H9 (cell line): ENCODE results near the gene KIZ. TPM values are rescaled to one million over a fixed set of nuclear protein-coding genes. Genes with fewer than 3 reads are reported as not detected.

ENCODE experiments used
- DNase-seq: peaks from one replicate; pipeline ENCODE4 v3.0.0-alpha.2; 2017
- H2AFZ ChIP-seq: one replicate; pipeline ENCODE4 v1.6.1; 2013; ENCODE audit warnings: mild to moderate bottlenecking, low read length, control low read depth, moderate library complexity
- H2AK5ac ChIP-seq: 2 replicates; pipeline ENCODE4 v1.6.1; 2013; ENCODE audit warnings: low read length, control low read depth, mixed read lengths; ENCODE audit not compliant: insufficient read length
- H2BK120ac ChIP-seq: one replicate; pipeline ENCODE4 v1.6.1; 2013; ENCODE audit warnings: low read depth, mild to moderate bottlenecking, low read length, control low read depth, inconsistent platforms; ENCODE audit not compliant: poor library complexity, severe bottlenecking
- H2BK12ac ChIP-seq: 2 replicates; pipeline ENCODE4 v1.6.1; 2013; ENCODE audit warnings: low read length, control low read depth, mixed read lengths, low read depth; ENCODE audit not compliant: insufficient read length
- H2BK15ac ChIP-seq: 2 replicates; pipeline ENCODE4 v1.6.1; 2013; ENCODE audit warnings: low read depth, low read length, control low read depth
- H2BK20ac ChIP-seq: one replicate; pipeline ENCODE4 v1.6.1; 2013; ENCODE audit warnings: low read depth, mild to moderate bottlenecking, low read length, control low read depth, inconsistent platforms; ENCODE audit not compliant: poor library complexity, severe bottlenecking
- H2BK5ac ChIP-seq: 2 replicates; pipeline ENCODE4 v1.6.1; 2013; ENCODE audit warnings: low read length, control low read depth, mixed read lengths; ENCODE audit not compliant: insufficient read length
- H3K14ac ChIP-seq: 2 replicates; pipeline ENCODE4 v1.6.1; 2013; ENCODE audit warnings: low read length, control low read depth; ENCODE audit not compliant: insufficient read depth
- H3K18ac ChIP-seq: 2 replicates; pipeline ENCODE4 v1.6.1; 2013; ENCODE audit warnings: low read depth, mild to moderate bottlenecking, mixed read lengths, low read length, control low read depth; ENCODE audit not compliant: insufficient read length
- H3K23ac ChIP-seq: 2 replicates; pipeline ENCODE4 v1.6.1; 2013; ENCODE audit warnings: low read length, control low read depth, mixed read lengths, low read depth; ENCODE audit not compliant: insufficient read length
- H3K23me2 ChIP-seq: 2 replicates; pipeline ENCODE4 v1.6.1; 2013; ENCODE audit warnings: low read depth, mild to moderate bottlenecking, mixed read lengths, low read length, control low read depth; ENCODE audit not compliant: insufficient read length, poor library complexity, severe bottlenecking
- H3K27ac ChIP-seq: 2 replicates; pipeline ENCODE4 v1.5.1; 2013; ENCODE audit warnings: low read length, control low read depth, mixed read lengths, low read depth; ENCODE audit not compliant: insufficient read length
- H3K27me3 ChIP-seq: 2 replicates; pipeline ENCODE4 v1.6.1; 2013; ENCODE audit warnings: low read length, control low read depth, inconsistent platforms; ENCODE audit not compliant: insufficient read depth
- H3K4ac ChIP-seq: 2 replicates; pipeline ENCODE4 v1.6.1; 2013; ENCODE audit warnings: low read depth, mild to moderate bottlenecking, control low read depth, inconsistent platforms, low read length, moderate library complexity
- H3K4me1 ChIP-seq: 2 replicates; pipeline ENCODE4 v1.6.1; 2013; ENCODE audit warnings: low read length, control low read depth, inconsistent platforms; ENCODE audit not compliant: insufficient read depth
- H3K4me2 ChIP-seq: 2 replicates; pipeline ENCODE4 v1.6.1; 2013; ENCODE audit warnings: low read length, control low read depth, mixed read lengths; ENCODE audit not compliant: insufficient read length, insufficient read depth
- H3K56ac ChIP-seq: 2 replicates; pipeline ENCODE4 v1.6.1; 2013; ENCODE audit warnings: low read depth, mild to moderate bottlenecking, mixed read lengths, low read length, control low read depth; ENCODE audit not compliant: insufficient read length
- H3K79me1 ChIP-seq: 2 replicates; pipeline ENCODE4 v1.6.1; 2013; ENCODE audit warnings: low read depth, mild to moderate bottlenecking, moderate library complexity, low read length, control low read depth, inconsistent platforms; ENCODE audit not compliant: insufficient read depth, poor library complexity, severe bottlenecking
- H3K79me2 ChIP-seq: 2 replicates; pipeline ENCODE4 v1.6.1; 2013; ENCODE audit warnings: low read length, control low read depth, inconsistent platforms; ENCODE audit not compliant: insufficient read depth
- H3K9ac ChIP-seq: 2 replicates; pipeline ENCODE4 v1.6.1; 2013; ENCODE audit warnings: low read length, control low read depth, mixed read lengths; ENCODE audit not compliant: insufficient read length; ENCODE audit errors: extremely low read depth
- H3K9me3 ChIP-seq: one replicate; pipeline ENCODE4 v1.6.1; 2013; ENCODE audit warnings: low read depth, low read length, inconsistent platforms; ENCODE audit not compliant: control insufficient read depth
- H3T11ph ChIP-seq: one replicate; pipeline ENCODE4 v1.6.1; 2013; ENCODE audit warnings: mild to moderate bottlenecking, low read length, control low read depth, inconsistent platforms
- H4K20me1 ChIP-seq: one replicate; pipeline ENCODE4 v1.6.1; 2013; ENCODE audit not compliant: control insufficient read depth, insufficient read length, insufficient read depth
- H4K5ac ChIP-seq: 2 replicates; pipeline ENCODE4 v1.6.1; 2013; ENCODE audit warnings: low read depth, mild to moderate bottlenecking, mixed read lengths, low read length, control low read depth; ENCODE audit not compliant: insufficient read length
- H4K8ac ChIP-seq: replicated peaks from 2 replicates; pipeline ENCODE4 v1.6.1; 2013; ENCODE audit warnings: low read length, control low read depth, mixed read lengths, low read depth; ENCODE audit not compliant: insufficient read length
- H4K91ac ChIP-seq: 2 replicates; pipeline ENCODE4 v1.6.1; 2013; ENCODE audit warnings: low read depth, mild to moderate bottlenecking, moderate library complexity, mixed read lengths, low read length, control low read depth; ENCODE audit not compliant: insufficient read length
- H3K27ac Mint-ChIP-seq, 3 experiments: 2 replicates in 2 of 3; 3 replicates in 1 of 3; pipeline ENCODE4 v1.8.0; 2020 to 2021; ENCODE audit warnings: mixed read lengths in 3 of 3, mild to moderate bottlenecking in 1 of 3, moderate library complexity in 1 of 3
- H3K27me3 Mint-ChIP-seq: 2 replicates; pipeline ENCODE4 v1.8.0; 2021; ENCODE audit warnings: low read depth, mild to moderate bottlenecking, moderate library complexity, mixed read lengths
- H3K36me3 Mint-ChIP-seq, 3 experiments: 2 replicates in 2 of 3; 3 replicates in 1 of 3; pipeline ENCODE4 v1.8.0; 2020 to 2021; ENCODE audit warnings: low read depth in 3 of 3, mixed read lengths in 3 of 3; ENCODE audit not compliant: insufficient read depth in 1 of 3
- H3K4me1 Mint-ChIP-seq, 2 experiments: 2 replicates each; pipeline ENCODE4 v1.8.0; 2020; ENCODE audit warnings: mixed read lengths in 2 of 2
- H3K4me3 Mint-ChIP-seq, 2 experiments: 2 replicates in 1 of 2; 3 replicates in 1 of 2; pipeline ENCODE4 v1.8.0; 2020 to 2021; ENCODE audit warnings: mild to moderate bottlenecking in 2 of 2, mixed read lengths in 2 of 2, moderate library complexity in 1 of 2
- H3K9me3 Mint-ChIP-seq, 2 experiments: 2 replicates in 1 of 2; 3 replicates in 1 of 2; pipeline ENCODE4 v1.8.0; 2020; ENCODE audit warnings: mild to moderate bottlenecking in 2 of 2, mixed read lengths in 2 of 2, moderate library complexity in 1 of 2
- WGBS: extraction: QIAGEN DNeasy Blood & Tissue Kit; methylation state at CpG from one replicate; pipeline ENCODE4 v1.1.7; 2013; ENCODE audit warnings: missing lambda C conversion rate, low lambda C conversion rate, mixed read lengths; ENCODE audit not compliant: insufficient read length; ENCODE audit errors: extremely low coverage; 5-methylcytosine and 5-hydroxymethylcytosine counted together
- total RNA-seq: library from RNA; stranded (reverse); gene quantifications from 2 replicates; pipeline ENCODE4 v1.2.1, GENCODE V29; 2021
- TF ChIP-seq, protein P1 (sequence below): fragments of 200-600 bp; sonication (generic); conservative IDR thresholded peaks from 3 replicates; pipeline ENCODE4 v1.8.0; 2021; ENCODE audit warnings: antibody characterized with exemption, mild to moderate bottlenecking

Gene KIZ
- total RNA-seq, 1 experiment from 2014 or later: 29.3 TPM

GRCh38 chr20:21149344-21149743 lies 23.5 kb downstream of the KIZ start:
- Histone ChIP-seq H4K8ac (no peak overlapping the region), H3K27me3 (no peaks in the 10 kb centered on the region), H3K79me2 (no peaks in the 10 kb centered on the region), H3K4me1 (no peaks in the 10 kb centered on the region), H2AK5ac (no peak overlapping the region), H3K4ac (no peak overlapping the region), H4K5ac (no peak overlapping the region), H2AFZ (no peak overlapping the region), H3K9me3 (no peaks in the 10 kb centered on the region), H3K18ac (no peak overlapping the region), H3K9ac (no peak overlapping the region), H3K23me2 (no peaks in the 10 kb centered on the region), H3K14ac (no peak overlapping the region), H3K56ac (no peak overlapping the region), H3K4me2 (no peak overlapping the region), H3K27ac (no peak overlapping the region), H4K91ac (no peak overlapping the region), H3K79me1 (no peaks in the 10 kb centered on the region), H2BK12ac (no peak overlapping the region), H3T11ph (no peak overlapping the region), H4K20me1 (peaks cover 3% of the 10 kb centered on the region), H2BK15ac (no peak overlapping the region), H2BK20ac (no peak overlapping the region), H3K23ac (no peak overlapping the region), H2BK120ac (no peak overlapping the region), H2BK5ac (no peak overlapping the region)
- DNase-seq: peak; percentile 37
- TF ChIP-seq, protein P1, sequence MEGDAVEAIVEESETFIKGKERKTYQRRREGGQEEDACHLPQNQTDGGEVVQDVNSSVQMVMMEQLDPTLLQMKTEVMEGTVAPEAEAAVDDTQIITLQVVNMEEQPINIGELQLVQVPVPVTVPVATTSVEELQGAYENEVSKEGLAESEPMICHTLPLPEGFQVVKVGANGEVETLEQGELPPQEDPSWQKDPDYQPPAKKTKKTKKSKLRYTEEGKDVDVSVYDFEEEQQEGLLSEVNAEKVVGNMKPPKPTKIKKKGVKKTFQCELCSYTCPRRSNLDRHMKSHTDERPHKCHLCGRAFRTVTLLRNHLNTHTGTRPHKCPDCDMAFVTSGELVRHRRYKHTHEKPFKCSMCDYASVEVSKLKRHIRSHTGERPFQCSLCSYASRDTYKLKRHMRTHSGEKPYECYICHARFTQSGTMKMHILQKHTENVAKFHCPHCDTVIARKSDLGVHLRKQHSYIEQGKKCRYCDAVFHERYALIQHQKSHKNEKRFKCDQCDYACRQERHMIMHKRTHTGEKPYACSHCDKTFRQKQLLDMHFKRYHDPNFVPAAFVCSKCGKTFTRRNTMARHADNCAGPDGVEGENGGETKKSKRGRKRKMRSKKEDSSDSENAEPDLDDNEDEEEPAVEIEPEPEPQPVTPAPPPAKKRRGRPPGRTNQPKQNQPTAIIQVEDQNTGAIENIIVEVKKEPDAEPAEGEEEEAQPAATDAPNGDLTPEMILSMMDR: peak; percentile 35; the same call in 2 of the 3 replicates
- no peak overlapping the region for H3K4me3 Mint-ChIP-seq
- peaks cover 3 to 15% (median 11%) of the 10 kb centered on the region in 3 experiments; a peak in 4 of 7 replicates for H3K36me3 Mint-ChIP-seq
- peaks cover 0 to 3% of the 10 kb centered on the region in 2 experiments; a peak in 2 of 4 replicates for H3K4me1 Mint-ChIP-seq
- no peaks in the 10 kb centered on the region for H3K27me3 Mint-ChIP-seq
- H3K27ac Mint-ChIP-seq: no peak overlapping the region; a peak in 1 of 7 replicates
- H3K9me3 Mint-ChIP-seq: no peaks in the 10 kb centered on the region
- WGBS: no CpG with 5 or more reads among the region's 9 CpGs
